ENCODE results near the gene EIPR1. TPM values are rescaled to one million over a fixed set of nuclear protein-coding genes. Genes with fewer than 3 reads are reported as not detected.

The EIPR1 gene
- total and polyA plus RNA-seq, 2 donors (not counting 1 experiment from before 2014, with no cell fraction given) = 22.3 to 23.9 TPM

DNA sequence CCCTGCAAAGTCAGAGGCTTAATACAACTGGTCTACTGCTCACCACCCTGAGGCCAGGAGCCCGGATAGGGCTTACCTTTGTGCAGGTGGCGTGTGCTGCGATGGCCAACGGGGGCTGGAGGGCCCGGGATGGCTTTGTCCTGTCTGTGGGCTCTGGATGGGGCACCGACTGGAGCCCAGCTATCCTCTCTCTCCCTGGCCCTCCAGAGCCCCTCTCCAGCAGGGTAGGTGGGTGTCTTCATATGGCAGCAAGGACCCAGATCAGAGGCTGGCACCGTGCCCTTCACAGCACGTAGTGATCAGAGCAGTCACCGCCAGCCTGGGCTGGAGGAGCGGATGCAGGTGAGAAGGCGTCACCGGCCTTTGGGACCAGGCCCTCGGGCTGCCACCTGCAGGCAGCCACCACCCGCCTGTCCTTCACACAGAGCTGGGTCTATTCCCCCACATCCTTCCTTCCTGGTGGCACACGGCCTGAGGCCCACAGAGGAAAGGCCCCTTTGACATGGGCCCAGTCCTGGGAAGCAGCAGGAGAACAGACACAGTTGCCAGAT, 232.1 kb downstream of the EIPR1 start:
- no peak for TF ChIP-seq EZH2 (IDR thresholded peaks at IDR 0.05; ENCODE audit: low read length, missing control alignments)
- TF ChIP-seq, protein P1, sequence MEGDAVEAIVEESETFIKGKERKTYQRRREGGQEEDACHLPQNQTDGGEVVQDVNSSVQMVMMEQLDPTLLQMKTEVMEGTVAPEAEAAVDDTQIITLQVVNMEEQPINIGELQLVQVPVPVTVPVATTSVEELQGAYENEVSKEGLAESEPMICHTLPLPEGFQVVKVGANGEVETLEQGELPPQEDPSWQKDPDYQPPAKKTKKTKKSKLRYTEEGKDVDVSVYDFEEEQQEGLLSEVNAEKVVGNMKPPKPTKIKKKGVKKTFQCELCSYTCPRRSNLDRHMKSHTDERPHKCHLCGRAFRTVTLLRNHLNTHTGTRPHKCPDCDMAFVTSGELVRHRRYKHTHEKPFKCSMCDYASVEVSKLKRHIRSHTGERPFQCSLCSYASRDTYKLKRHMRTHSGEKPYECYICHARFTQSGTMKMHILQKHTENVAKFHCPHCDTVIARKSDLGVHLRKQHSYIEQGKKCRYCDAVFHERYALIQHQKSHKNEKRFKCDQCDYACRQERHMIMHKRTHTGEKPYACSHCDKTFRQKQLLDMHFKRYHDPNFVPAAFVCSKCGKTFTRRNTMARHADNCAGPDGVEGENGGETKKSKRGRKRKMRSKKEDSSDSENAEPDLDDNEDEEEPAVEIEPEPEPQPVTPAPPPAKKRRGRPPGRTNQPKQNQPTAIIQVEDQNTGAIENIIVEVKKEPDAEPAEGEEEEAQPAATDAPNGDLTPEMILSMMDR (conservative IDR thresholded peaks at IDR 0.05 in 1 of 2, IDR thresholded peaks at IDR 0.05 in 1 of 2; ENCODE audit: low read depth in 1 of 2, low read length in 2 of 2) = no peak
- Histone ChIP-seq H3K9ac (ENCODE audit: insufficient read depth, low read length) (no peak overlapping the region), H3K4me1 (ENCODE audit: control insufficient read depth, extremely low read depth, insufficient read depth, low read length) (no peaks in the 10 kb centered on the region), H2AFZ (ENCODE audit: low read length) (no peak overlapping the region), H3K27ac (ENCODE audit: insufficient read depth, low read length) (no peak overlapping the region), H3K36me3 (ENCODE audit: control insufficient read depth, insufficient read depth, low read length) (no peaks in the 10 kb centered on the region), H3K9me3 (ENCODE audit: control insufficient read depth, insufficient read depth, low read depth, low read length) (no peaks in the 10 kb centered on the region), H3K79me2 (ENCODE audit: control insufficient read depth, insufficient read depth, low read length) (no peaks in the 10 kb centered on the region), H3K4me2 (ENCODE audit: extremely low read depth, insufficient read depth, low read length) (no peak overlapping the region), H4K20me1 (ENCODE audit: control insufficient read depth, extremely low read depth, insufficient read depth, low read length) (no peaks in the 10 kb centered on the region), H3K27me3 (ENCODE audit: control insufficient read depth, insufficient read depth, low read length) (no peaks in the 10 kb centered on the region), H3K4me3 (replicated peaks in 1 of 4; ENCODE audit: control extremely low read depth in 1 of 4, insufficient read depth in 1 of 4, low read depth in 3 of 4, low read length in 4 of 4) (no peak overlapping the region)
- no peak for DNase-seq (ENCODE audit: low read depth in 2 of 2)

DNA sequence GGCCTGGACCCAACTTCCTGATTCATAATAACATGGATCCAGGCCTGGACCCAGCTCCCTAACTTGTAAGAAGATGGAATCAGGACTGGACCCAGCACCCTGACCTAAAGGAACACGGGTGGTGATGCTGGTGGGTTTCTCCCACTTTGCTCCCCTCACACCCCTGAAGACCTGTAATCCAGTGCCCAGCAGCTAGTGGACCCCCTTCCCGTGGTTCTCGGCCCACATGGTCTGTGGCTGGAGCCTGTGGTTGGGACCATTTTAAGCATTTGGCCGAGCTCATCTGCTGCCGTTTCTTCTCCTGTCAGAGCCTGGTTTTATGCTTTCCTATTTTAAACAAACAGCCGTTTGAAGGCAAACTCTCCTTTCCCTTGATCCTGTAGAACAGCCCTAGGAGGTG, 232.8 kb downstream of the EIPR1 start:
- no peak overlapping the region for H3K4me3 ChIP-seq (replicated peaks in 1 of 4; ENCODE audit: control extremely low read depth in 1 of 4, insufficient read depth in 1 of 4, low read depth in 3 of 4, low read length in 4 of 4)
- TF ChIP-seq EZH2 (IDR thresholded peaks at IDR 0.05; ENCODE audit: low read length, missing control alignments) = no peak
- TF ChIP-seq, protein P1 (conservative IDR thresholded peaks at IDR 0.05 in 1 of 2, IDR thresholded peaks at IDR 0.05 in 1 of 2; ENCODE audit: low read depth in 1 of 2, low read length in 2 of 2) = no peak
- H3K27ac ChIP-seq (ENCODE audit: insufficient read depth, low read length) = no peak overlapping the region
- DNase-seq (ENCODE audit: low read depth in 2 of 2) = no peak
- no peaks in the 10 kb centered on the region for H3K9me3 ChIP-seq (ENCODE audit: control insufficient read depth, insufficient read depth, low read depth, low read length)
- H2AFZ ChIP-seq (ENCODE audit: low read length) = no peak overlapping the region
- H3K9ac ChIP-seq (ENCODE audit: insufficient read depth, low read length) = no peak overlapping the region
- H3K4me2 ChIP-seq (ENCODE audit: extremely low read depth, insufficient read depth, low read length) = no peak overlapping the region
- H4K20me1 ChIP-seq (ENCODE audit: control insufficient read depth, extremely low read depth, insufficient read depth, low read length) = no peaks in the 10 kb centered on the region
- H3K79me2 ChIP-seq (ENCODE audit: control insufficient read depth, insufficient read depth, low read length) = no peaks in the 10 kb centered on the region
- H3K27me3 ChIP-seq (ENCODE audit: control insufficient read depth, insufficient read depth, low read length) = no peaks in the 10 kb centered on the region
- H3K36me3 ChIP-seq (ENCODE audit: control insufficient read depth, insufficient read depth, low read length) = no peaks in the 10 kb centered on the region
- H3K4me1 ChIP-seq (ENCODE audit: control insufficient read depth, extremely low read depth, insufficient read depth, low read length) = no peaks in the 10 kb centered on the region

DNA sequence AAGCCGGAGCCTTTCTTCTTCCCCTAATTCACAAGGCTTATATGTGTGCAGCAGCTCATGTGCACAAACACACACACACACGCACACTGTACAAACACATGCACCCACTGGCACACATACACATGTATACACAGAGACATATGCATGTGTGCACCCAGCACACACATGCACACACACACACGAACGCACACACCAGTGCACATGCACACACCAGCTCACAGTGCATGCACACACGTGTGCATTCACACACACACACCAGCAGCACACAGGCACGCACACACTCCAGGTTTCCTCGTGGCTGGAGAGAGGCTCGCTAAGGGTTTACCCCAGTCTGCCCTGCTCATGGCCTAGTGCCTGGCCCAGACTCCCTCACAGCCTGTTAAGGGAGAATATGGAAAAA, 234.0 kb downstream of the EIPR1 start:
- Histone ChIP-seq H2AFZ (ENCODE audit: low read length) (no peak overlapping the region), H3K27me3 (ENCODE audit: control insufficient read depth, insufficient read depth, low read length) (no peaks in the 10 kb centered on the region), H3K4me2 (ENCODE audit: extremely low read depth, insufficient read depth, low read length) (no peak overlapping the region), H3K4me3 (replicated peaks in 1 of 4; ENCODE audit: control extremely low read depth in 1 of 4, insufficient read depth in 1 of 4, low read depth in 3 of 4, low read length in 4 of 4) (no peak overlapping the region), H3K36me3 (ENCODE audit: control insufficient read depth, insufficient read depth, low read length) (no peaks in the 10 kb centered on the region), H3K9me3 (ENCODE audit: control insufficient read depth, insufficient read depth, low read depth, low read length) (no peaks in the 10 kb centered on the region), H3K27ac (ENCODE audit: insufficient read depth, low read length) (no peak overlapping the region), H3K4me1 (ENCODE audit: control insufficient read depth, extremely low read depth, insufficient read depth, low read length) (no peaks in the 10 kb centered on the region), H3K79me2 (ENCODE audit: control insufficient read depth, insufficient read depth, low read length) (no peaks in the 10 kb centered on the region), H3K9ac (ENCODE audit: insufficient read depth, low read length) (no peak overlapping the region), H4K20me1 (ENCODE audit: control insufficient read depth, extremely low read depth, insufficient read depth, low read length) (no peaks in the 10 kb centered on the region)
- TF ChIP-seq EZH2 (IDR thresholded peaks at IDR 0.05; ENCODE audit: low read length, missing control alignments) = no peak
- TF ChIP-seq, protein P1 (conservative IDR thresholded peaks at IDR 0.05 in 1 of 2, IDR thresholded peaks at IDR 0.05 in 1 of 2; ENCODE audit: low read depth in 1 of 2, low read length in 2 of 2) = no peak
- DNase-seq (ENCODE audit: low read depth in 2 of 2) = no peak
